Limb (tissue), 2 donors: Measurements from ENCODE around the gene RASAL2.
A peak's percentile ranks its signal among the peaks of the same experiment; 100 is the strongest.
"Not testable (repeated sequence)": the region's sequence is repeated elsewhere in the genome, so short reads cannot be mapped to it uniquely, and the experiment has no call there.

ENCODE experiments used
- DNase-seq, 2 donors: peaks; one replicate each; pipeline ENCODE4 v3.0.0-alpha.2; 2016; ENCODE audit errors: extremely low spot score in 2 of 2

The RASAL2 gene

DNA sequence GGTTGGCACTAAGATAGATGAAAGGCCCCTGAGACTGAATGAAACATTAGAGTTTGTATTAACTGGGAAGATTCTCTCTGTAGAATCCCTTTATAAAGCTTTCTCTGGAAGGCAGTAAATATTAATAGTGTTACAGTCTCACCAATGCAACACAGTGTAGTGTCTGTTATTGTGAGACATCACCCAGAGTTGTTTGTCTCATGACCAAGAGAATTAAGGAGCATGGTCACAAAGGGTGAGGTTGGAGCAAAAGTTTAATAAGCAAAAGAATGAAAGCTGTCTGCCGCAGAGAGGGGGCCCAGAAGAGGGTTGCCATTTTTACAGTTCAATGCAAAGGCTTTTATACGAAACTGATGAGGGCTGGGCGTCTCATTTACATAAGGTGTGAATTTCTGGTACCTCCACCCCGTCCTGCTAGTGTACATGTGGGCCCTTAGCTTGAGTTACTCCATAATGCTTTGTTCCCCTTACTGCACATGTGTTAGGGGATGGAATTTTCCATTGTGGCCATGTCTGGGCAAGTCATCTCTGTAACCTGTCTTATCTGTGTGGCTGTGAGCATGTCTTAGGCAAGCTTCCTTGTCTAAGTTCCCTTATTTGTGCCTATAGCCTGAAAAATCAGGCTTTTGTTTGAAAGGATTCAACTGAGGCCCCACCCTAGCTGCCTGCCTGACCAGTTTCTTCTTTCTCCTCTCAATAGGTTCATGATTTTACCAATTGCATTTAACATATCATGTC, 184.1 kb downstream of the RASAL2 start:
- no peak for DNase-seq

GRCh38 chr1:178278916-178279686, 185.2 kb downstream of the RASAL2 start:
- DNase-seq: no peak

GRCh38 chr1:178282949-178283367, 189.1 kb downstream of the RASAL2 start:
- DNase-seq: peak in 1 of 2 donors; percentile 46

DNA sequence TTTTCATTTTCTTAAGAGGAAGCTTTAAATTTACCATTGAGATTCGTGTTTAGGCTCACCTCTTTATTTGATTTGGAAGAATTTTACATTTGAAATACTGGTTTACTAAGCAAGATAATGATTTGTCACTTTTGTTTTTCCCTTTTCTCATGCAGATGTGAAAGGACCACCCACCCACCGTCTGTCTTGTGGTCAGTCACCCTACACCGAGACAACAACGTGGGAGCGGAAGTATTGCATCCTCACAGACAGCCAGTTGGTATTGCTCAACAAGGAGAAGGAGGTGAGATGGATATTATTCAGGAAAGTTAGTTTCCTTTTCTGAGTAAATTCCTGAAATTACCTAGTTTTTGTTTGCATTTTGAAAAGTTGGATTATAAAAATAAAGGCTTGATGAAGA, 189.5 kb downstream of the RASAL2 start:
- no peak for DNase-seq

- DNase-seq: no peak
These were observed 190.2 kb downstream of the RASAL2 start for GRCh38 chr1:178284058-178284457.

- DNase-seq: no peak
These were observed 197.3 kb downstream of the RASAL2 start for GRCh38 chr1:178291166-178291565.

- DNase-seq: no peak
These were observed 200.8 kb downstream of the RASAL2 start for GRCh38 chr1:178294654-178295053.

GRCh38 chr1:178300352-178300699, 206.4 kb downstream of the RASAL2 start:
- no peak for DNase-seq

- no peak for DNase-seq
These were observed 207.2 kb downstream of the RASAL2 start for GRCh38 chr1:178301141-178301540.

DNA sequence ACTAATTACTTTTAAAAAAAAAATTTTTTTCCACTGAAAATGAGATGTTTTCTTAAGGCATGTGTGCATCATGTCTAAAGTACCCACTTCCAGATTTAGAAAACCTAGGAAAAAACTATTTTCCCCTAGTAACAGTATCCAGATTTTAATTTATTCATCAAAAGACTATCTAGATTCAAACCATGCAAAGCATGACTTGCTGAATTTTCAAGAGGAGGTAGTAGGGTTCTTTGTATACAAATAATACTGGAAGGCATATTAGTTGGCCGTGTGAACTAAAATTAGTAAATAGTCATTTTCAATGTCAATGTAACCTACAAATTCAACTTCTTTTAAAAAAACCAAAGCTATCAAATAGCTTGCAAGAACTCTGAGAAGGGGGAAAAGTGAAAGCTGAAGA, 213.4 kb downstream of the RASAL2 start:
- no peak for DNase-seq

GRCh38 chr1:178308438-178308837, 214.5 kb downstream of the RASAL2 start:
- no peak for DNase-seq

DNA sequence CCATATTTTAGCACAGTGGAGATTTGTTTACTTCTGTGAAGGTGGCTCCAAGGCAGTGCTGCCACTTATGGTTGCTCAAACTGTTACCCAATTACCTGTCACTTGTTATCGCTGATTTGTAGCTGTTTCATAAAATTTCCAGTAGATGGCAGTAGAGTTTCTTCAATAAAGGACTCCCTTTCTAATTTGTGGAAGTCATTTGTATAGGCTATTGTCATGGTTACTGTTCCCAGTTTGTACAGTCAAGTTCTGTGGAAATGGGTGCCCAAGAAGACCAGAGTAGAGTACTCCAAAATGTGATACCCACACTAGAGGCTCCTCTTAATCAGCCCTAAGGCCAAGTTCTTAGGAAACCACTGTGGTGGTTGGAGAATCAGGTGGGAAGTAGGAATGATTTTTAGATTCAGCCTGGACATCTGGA, 216.8 kb downstream of the RASAL2 start:
- DNase-seq: peak; percentile 36 to 86

DNA sequence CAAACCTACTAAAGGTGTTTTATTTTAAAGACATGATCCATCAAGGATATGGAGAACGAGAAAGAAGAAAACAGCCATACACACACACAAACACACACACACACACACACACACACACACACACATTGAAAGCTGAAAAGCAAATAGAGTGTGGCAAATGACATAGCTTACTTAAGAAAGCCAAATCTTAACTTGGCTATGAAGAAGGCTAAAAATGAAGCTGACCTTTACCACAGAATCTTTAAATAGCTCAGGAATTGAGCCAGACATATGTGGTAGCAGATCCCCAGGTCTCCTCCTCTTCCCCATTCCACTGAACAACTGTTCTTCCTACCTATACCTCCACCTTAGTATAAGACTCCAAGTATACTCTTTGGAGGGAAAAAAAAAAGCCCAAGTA, 217.3 kb downstream of the RASAL2 start:
- no peak for DNase-seq

- not testable (repeated sequence) for DNase-seq
These were observed 226.5 kb downstream of the RASAL2 start for GRCh38 chr1:178320280-178320982.

DNA sequence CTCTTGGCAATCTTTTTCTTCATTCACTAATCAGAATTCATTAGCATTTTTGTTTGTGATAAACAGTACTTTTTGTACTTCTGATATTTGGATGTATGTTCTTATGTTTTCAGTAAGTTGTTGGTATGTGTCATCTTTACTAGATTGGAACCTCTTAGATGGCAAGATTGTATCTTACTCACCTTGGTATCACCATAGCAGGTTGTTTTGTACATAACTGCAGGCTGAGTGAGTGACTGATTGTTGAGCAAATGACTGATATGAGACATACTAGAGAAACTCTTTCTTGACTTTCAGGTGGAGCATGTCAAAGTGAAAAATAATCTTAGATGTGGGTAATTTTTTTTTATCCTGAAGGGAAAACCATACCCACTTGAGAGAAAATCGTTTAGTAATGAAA, 229.2 kb downstream of the RASAL2 start:
- no peak for DNase-seq

- DNase-seq: no peak
These were observed 230.1 kb downstream of the RASAL2 start for GRCh38 chr1:178324003-178324402.

GRCh38 chr1:178328728-178329127, 234.8 kb downstream of the RASAL2 start:
- no peak for DNase-seq

DNA sequence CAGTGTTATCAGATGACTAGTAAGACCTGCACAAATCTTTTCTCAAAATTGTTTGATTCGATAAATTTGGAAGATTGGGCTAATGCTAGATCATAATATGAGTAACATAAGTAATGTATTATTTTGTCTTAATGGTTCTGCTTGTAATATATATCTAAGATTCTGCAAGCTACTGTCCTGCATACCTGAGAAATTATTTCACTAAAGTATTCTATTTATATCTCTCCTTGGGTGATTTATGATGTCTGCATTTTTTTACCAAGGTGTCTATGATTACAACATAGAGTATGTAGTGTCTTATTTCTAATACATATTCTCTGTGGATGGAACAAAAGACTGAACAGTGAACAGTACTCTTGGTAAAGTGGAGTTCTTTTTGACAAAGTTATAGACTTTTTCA, 236.2 kb downstream of the RASAL2 start:
- DNase-seq: no peak

- no peak for DNase-seq
These were observed 237.1 kb downstream of the RASAL2 start for GRCh38 chr1:178330848-178331497.

DNA sequence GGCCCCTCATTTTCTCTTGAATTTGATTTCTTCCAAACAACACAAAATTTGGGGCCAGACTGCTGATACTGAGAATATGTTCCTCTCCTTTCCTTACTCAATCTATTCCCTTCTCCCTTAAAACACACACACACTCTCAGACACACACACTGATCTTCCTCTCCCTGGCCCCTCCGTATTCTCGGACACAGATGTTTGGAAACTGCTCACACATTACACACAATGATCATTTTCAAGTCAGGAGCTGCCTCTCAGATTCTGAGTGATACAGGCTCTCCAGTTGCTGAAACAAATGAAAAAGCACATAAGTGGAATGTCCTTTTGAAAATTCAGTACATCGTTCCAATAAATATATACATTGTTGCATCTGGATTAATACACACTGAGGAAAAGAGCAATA, 241.5 kb downstream of the RASAL2 start:
- peak in 1 of 2 donors; percentile 40 for DNase-seq

- no peak for DNase-seq
These were observed 243.3 kb downstream of the RASAL2 start for GRCh38 chr1:178337091-178337706.
